ENCODE measurements around the gene FAM50B. TPM values are rescaled to one million over a fixed set of nuclear protein-coding genes. Genes with fewer than 3 reads are reported as not detected.

FAM50B gene
- total and polyA plus RNA-seq, 2 of the 13 experiments (the other 11 are each of a cell fraction or from before 2014, with no cell fraction given), result 0.05 TPM; not detected in 1

DNA sequence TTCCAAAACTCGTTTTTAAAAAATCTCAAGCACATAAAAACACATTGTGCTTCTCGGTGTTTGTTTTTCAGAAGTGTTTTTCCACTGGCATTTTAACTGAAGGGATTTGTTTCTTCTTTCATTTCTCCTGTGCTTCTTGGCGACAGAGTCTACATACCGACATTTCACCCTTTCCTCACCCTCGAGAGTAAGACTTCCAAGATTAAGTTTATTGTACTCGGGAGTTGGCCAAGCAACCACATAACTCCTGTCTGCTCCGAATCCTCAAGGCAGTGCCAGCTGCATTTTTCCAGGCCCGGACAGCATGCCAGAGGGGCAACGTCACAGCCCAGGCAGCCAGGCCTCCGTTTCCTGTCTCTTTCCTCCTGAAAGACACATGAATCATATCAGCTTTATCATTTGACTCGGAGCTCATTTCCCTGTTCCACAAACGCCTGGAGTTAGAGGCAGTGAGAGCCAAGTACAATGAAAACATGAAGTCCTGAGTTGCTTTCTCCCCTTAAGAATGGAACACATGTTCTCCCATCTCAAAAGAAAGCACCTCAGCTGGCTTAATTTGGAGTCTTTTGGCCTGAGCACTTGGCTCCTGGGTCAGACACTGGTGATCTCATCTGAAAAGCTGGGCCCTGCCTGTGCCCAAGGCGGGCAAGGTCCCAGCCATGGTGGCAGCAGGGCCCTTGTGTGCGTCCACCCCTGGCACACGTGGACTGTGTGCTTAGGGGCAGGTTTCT, 23.2 kb upstream of the FAM50B start (continued):
- TF ChIP-seq DNMT3B (CRISPR knock-in tag; conservative IDR thresholded peaks at IDR 0.05) (0 out of 2 replicates have a peak, but pooled peaks have one; percentile 67), HIVEP1 (CRISPR knock-in tag; IDR thresholded peaks at IDR 0.05) (no peak), ZFAT (CRISPR knock-in tag; conservative IDR thresholded peaks at IDR 0.05) (no peak), GLI4 (CRISPR knock-in tag; IDR thresholded peaks at IDR 0.05; ENCODE audit: borderline replicate concordance) (no peak), ATAD3A (CRISPR knock-in tag; IDR thresholded peaks at IDR 0.05) (no peak), ESRRA (CRISPR knock-in tag; IDR thresholded peaks at IDR 0.05; ENCODE audit: low read depth) (no peak), ZNF780A (CRISPR knock-in tag; IDR thresholded peaks at IDR 0.05) (no peak), SMARCE1 (IDR thresholded peaks at IDR 0.05; ENCODE audit: borderline replicate concordance) (no peak), ZNF878 (CRISPR knock-in tag; IDR thresholded peaks at IDR 0.05) (peak; percentile 58; the same call in 1 of the 2 replicates), TBX3 (IDR thresholded peaks at IDR 0.05; ENCODE audit: borderline replicate concordance) (no peak), ZNF713 (CRISPR knock-in tag; IDR thresholded peaks at IDR 0.05) (no peak), RNF2 (conservative IDR thresholded peaks at IDR 0.05; ENCODE audit: low read depth) (peak; percentile 38; the same call in 1 of the 2 replicates), NR2F1 (CRISPR knock-in tag; IDR thresholded peaks at IDR 0.05) (0 out of 4 replicates have a peak, but pooled peaks of 1 of the 2 experiments have one; percentile 27), ZNF605 (CRISPR knock-in tag; IDR thresholded peaks at IDR 0.05) (0 out of 2 replicates have a peak, but pooled peaks have one; percentile 29), ADNP (CRISPR knock-in tag; IDR thresholded peaks at IDR 0.05) (no peak), ZNF354B (CRISPR knock-in tag; IDR thresholded peaks at IDR 0.05) (no peak), ZNF225 (CRISPR knock-in tag; IDR thresholded peaks at IDR 0.05) (no peak), YY1 (IDR thresholded peaks at IDR 0.05; ENCODE audit: insufficient read depth, insufficient replicate concordance, low read depth, low read length) (no peak)
- TF ChIP-seq, protein P1, sequence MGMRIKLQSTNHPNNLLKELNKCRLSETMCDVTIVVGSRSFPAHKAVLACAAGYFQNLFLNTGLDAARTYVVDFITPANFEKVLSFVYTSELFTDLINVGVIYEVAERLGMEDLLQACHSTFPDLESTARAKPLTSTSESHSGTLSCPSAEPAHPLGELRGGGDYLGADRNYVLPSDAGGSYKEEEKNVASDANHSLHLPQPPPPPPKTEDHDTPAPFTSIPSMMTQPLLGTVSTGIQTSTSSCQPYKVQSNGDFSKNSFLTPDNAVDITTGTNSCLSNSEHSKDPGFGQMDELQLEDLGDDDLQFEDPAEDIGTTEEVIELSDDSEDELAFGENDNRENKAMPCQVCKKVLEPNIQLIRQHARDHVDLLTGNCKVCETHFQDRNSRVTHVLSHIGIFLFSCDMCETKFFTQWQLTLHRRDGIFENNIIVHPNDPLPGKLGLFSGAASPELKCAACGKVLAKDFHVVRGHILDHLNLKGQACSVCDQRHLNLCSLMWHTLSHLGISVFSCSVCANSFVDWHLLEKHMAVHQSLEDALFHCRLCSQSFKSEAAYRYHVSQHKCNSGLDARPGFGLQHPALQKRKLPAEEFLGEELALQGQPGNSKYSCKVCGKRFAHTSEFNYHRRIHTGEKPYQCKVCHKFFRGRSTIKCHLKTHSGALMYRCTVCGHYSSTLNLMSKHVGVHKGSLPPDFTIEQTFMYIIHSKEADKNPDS (CRISPR knock-in tag; IDR thresholded peaks at IDR 0.05), result no peak
- TF ChIP-seq, protein P2, sequence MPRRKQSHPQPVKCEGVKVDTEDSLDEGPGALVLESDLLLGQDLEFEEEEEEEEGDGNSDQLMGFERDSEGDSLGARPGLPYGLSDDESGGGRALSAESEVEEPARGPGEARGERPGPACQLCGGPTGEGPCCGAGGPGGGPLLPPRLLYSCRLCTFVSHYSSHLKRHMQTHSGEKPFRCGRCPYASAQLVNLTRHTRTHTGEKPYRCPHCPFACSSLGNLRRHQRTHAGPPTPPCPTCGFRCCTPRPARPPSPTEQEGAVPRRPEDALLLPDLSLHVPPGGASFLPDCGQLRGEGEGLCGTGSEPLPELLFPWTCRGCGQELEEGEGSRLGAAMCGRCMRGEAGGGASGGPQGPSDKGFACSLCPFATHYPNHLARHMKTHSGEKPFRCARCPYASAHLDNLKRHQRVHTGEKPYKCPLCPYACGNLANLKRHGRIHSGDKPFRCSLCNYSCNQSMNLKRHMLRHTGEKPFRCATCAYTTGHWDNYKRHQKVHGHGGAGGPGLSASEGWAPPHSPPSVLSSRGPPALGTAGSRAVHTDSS (CRISPR knock-in tag; conservative IDR thresholded peaks at IDR 0.05), result no peak
- TF ChIP-seq, protein P3, sequence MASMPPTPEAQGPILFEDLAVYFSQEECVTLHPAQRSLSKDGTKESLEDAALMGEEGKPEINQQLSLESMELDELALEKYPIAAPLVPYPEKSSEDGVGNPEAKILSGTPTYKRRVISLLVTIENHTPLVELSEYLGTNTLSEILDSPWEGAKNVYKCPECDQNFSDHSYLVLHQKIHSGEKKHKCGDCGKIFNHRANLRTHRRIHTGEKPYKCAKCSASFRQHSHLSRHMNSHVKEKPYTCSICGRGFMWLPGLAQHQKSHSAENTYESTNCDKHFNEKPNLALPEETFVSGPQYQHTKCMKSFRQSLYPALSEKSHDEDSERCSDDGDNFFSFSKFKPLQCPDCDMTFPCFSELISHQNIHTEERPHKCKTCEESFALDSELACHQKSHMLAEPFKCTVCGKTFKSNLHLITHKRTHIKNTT (CRISPR knock-in tag; IDR thresholded peaks at IDR 0.05), result no peak
- TF ChIP-seq, protein P4, sequence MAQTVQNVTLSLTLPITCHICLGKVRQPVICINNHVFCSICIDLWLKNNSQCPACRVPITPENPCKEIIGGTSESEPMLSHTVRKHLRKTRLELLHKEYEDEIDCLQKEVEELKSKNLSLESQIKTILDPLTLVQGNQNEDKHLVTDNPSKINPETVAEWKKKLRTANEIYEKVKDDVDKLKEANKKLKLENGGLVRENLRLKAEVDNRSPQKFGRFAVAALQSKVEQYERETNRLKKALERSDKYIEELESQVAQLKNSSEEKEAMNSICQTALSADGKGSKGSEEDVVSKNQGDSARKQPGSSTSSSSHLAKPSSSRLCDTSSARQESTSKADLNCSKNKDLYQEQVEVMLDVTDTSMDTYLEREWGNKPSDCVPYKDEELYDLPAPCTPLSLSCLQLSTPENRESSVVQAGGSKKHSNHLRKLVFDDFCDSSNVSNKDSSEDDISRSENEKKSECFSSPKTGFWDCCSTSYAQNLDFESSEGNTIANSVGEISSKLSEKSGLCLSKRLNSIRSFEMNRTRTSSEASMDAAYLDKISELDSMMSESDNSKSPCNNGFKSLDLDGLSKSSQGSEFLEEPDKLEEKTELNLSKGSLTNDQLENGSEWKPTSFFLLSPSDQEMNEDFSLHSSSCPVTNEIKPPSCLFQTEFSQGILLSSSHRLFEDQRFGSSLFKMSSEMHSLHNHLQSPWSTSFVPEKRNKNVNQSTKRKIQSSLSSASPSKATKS (CRISPR knock-in tag; IDR thresholded peaks at IDR 0.05), result no peak
- TF ChIP-seq, protein P5, sequence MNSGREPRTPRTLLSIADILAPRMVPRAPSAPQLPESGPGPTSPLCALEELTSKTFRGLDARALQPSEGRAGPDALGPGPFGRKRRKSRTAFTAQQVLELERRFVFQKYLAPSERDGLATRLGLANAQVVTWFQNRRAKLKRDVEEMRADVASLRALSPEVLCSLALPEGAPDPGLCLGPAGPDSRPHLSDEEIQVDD (CRISPR knock-in tag; IDR thresholded peaks at IDR 0.05; ENCODE audit: borderline replicate concordance), result no peak

Measured in HepG2 (cell line).